Measurements from ENCODE around the gene ARL4D. TPM values are rescaled to one million over a fixed set of nuclear protein-coding genes. Genes with fewer than 3 reads are reported as not detected.

ARL4D gene
- total and polyA plus RNA-seq, 2 donors (not counting 1 experiment from before 2014, with no cell fraction given), result 11.3 to 14.5 TPM

- H3K4me2 ChIP-seq (replicated peaks; ENCODE audit: low read depth, low read length, poor library complexity, severe bottlenecking), result no peak overlapping the region
- H3K27me3 Mint-ChIP-seq, result no peaks in the 10 kb centered on the region
- intact Hi-C loops (cut with micrococcal nuclease), result no loop called here
Observed at GRCh38 chr17:43351691-43352090, 47.1 kb upstream of the ARL4D start.

More at GRCh38 chr17:43351691-43352090, 47.1 kb upstream of the ARL4D start:
- Histone ChIP-seq H3K9ac (ENCODE audit: low read length) (no peak overlapping the region), H3K4me1 (ENCODE audit: control insufficient read depth in 2 of 2, insufficient read depth in 2 of 2, low read length in 2 of 2) (no peaks in the 10 kb centered on the region), H3K36me3 (replicated peaks in 1 of 2; ENCODE audit: control extremely low read depth in 1 of 2, control insufficient read depth in 1 of 2, extremely low read depth in 1 of 2, insufficient read depth in 2 of 2, low read length in 1 of 2) (peaks cover 0 to 3% of the 10 kb centered on the region in 2 experiments), H3K4me3 (ENCODE audit: control extremely low read depth in 1 of 5, extremely low read depth in 1 of 5, insufficient read depth in 1 of 5, low read depth in 2 of 5, low read length in 4 of 5) (no peak overlapping the region), H2AFZ (ENCODE audit: insufficient read depth, low read depth, low read length, poor library complexity, severe bottlenecking) (no peak overlapping the region), H3K27ac (ENCODE audit: low read length in 2 of 2) (no peak overlapping the region), H3K27me3 (replicated peaks in 1 of 4; ENCODE audit: control extremely low read depth in 1 of 4, control insufficient read depth in 3 of 4, insufficient read depth in 4 of 4, low read length in 3 of 4) (no peaks in the 10 kb centered on the region), H4K20me1 (ENCODE audit: control insufficient read depth, insufficient read depth, low read length, poor library complexity, severe bottlenecking) (no peaks in the 10 kb centered on the region), H3K79me2 (ENCODE audit: control insufficient read depth, insufficient read depth, low read length) (no peaks in the 10 kb centered on the region), H3K9me3 (ENCODE audit: control extremely low read depth in 1 of 3, control insufficient read depth in 2 of 3, insufficient read depth in 1 of 3, low read length in 2 of 3) (peaks cover 4 to 45% (median 37%) of the 10 kb centered on the region in 3 donors)
- no peak for DNase-seq
- no peak for ATAC-seq (ENCODE audit: low read depth)
- POLR2A ChIA-PET, result interaction anchor here (0.6 kb wide), 1 partner anchor 139 kb away, joined by 3 read pairs; no protein-coding TSS in a partner anchor
- CTCF ChIA-PET, result no interaction called here
- H3K27ac Mint-ChIP-seq, result no peak overlapping the region
- TF ChIP-seq EZH2 (IDR thresholded peaks at IDR 0.05; ENCODE audit: borderline replicate concordance, insufficient read depth, low read depth, low read length, poor library complexity, severe bottlenecking) (no peak), CTCF (IDR thresholded peaks at IDR 0.05) (no peak)
- no peaks in the 10 kb centered on the region for H3K4me1 Mint-ChIP-seq
- no peak overlapping the region for H3K4me3 Mint-ChIP-seq
- 84% methylated on average over 5 of the region's 8 CpGs for whole genome bisulfite sequencing (ENCODE audit: insufficient coverage)
- H3K9me3 Mint-ChIP-seq (ENCODE audit: insufficient read depth), result peaks cover 6% of the 10 kb centered on the region
